Superior temporal gyrus (tissue), 1 donor: ENCODE results near the gene ACOXL.

ENCODE experiments used
- DNase-seq: peaks from one replicate; pipeline ENCODE4 v3.0.0-alpha.2; 2016; ENCODE audit errors: extremely low spot score

ACOXL gene

DNA sequence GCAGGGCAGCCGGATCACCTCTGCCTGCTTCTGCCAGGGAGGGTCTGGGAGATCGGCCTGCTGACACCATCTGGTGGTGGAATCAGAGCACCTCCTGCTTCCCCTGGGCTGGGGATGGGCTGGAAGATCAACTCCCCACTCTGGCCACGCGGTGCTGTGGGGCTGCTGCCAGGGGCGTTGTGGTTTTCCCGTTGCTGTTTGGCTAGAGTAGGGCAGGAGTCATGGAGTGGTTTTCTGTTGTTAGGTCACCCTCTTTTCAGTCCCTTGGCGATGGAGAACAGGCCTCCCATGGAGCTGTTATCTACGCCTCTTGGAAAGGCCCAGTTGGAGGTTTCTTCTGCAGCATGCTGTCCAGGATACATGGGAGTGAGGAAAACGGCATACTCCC lies 403.5 kb downstream of the ACOXL start:
- no peak for DNase-seq

DNA sequence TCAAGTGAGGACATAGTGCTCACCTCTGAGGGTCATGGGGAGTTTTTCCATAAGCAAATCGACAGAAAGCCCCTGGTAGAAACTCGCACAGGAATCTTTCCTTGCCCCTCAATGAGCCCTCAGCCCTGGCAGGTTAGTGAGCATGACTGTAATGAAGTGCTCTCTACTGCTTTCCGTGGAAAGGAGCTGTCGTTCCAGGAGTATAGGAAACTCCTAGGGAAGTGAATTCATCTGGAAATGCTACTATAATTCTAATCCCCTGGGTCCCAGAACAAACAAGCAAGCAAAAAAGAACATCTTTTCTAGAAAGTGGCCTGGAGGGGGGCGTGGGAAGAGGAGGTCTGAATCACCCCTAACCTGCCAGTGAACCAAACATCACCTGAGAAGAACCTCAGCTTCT lies 406.5 kb downstream of the ACOXL start:
- DNase-seq: no peak

DNA sequence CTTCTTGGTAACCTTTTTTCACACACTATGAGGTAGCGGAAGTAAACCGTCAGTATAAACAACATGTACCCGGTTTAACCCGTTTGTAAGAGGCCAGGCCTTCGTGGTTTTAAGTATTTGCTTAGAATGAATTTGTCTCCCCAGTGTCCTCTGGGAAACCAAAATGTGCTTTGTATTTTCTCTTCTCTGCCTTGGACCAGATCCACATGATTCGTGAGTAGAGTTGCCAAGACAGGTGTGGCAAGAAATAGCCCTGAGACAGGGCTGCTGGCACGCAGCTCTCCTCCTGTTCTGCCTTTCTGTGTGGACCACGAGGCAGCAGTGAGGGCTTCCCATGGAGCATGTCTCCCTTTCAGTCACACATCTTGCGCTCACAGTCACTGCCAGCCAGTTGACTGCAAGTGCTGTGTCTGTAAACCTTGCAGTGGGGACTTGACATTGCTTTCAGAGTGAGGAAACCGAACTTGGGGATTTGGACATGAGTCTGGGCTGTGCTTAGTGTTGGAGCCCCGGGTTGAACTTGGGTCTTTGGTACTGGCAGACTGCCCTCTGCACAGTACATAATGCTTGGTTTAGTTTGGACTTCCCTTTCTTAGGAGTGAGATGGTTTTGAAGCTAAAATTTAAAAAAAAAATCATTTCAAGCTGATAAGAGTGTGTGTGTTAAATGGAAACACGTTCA lies 407.4 kb downstream of the ACOXL start:
- no peak for DNase-seq

DNA sequence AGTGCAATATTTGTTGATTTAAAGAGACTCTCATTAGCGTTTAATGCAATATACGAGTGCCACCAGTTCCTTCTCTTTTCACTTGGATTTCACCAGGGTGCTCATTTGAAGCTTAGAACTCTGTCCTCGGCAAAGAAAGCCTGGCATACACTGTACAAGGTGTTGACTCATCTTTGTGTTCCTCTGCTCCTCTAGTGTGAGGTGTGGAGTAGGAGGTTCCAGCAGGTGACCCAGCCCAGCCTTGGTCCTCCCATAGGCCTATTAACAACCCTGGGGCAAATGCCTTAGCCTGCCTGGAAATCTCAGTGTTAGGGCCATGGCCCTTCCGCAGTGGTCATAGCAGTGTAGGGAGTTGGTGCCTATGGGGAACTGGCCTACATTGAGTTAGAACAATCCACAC lies 408.4 kb downstream of the ACOXL start:
- DNase-seq: no peak

DNA sequence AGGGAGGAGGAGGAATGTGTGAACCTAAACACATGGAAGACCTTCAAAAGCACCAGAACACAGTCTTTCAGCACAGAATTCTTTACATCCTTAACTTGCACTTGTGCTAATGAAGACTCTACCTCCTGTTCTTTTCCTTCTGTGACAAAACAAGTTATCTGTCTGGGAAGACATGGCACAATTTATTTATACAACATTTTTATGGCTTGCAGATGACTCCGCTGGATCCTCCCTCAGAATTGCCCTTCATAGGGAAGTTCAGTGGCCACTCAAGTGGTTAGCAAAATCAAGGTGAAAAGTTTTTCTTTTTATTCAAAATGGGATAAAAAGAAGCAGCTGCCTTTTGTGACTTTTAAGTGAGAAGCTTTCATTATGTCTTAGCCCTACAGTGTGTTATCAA lies 409.7 kb downstream of the ACOXL start:
- DNase-seq: no peak

DNA sequence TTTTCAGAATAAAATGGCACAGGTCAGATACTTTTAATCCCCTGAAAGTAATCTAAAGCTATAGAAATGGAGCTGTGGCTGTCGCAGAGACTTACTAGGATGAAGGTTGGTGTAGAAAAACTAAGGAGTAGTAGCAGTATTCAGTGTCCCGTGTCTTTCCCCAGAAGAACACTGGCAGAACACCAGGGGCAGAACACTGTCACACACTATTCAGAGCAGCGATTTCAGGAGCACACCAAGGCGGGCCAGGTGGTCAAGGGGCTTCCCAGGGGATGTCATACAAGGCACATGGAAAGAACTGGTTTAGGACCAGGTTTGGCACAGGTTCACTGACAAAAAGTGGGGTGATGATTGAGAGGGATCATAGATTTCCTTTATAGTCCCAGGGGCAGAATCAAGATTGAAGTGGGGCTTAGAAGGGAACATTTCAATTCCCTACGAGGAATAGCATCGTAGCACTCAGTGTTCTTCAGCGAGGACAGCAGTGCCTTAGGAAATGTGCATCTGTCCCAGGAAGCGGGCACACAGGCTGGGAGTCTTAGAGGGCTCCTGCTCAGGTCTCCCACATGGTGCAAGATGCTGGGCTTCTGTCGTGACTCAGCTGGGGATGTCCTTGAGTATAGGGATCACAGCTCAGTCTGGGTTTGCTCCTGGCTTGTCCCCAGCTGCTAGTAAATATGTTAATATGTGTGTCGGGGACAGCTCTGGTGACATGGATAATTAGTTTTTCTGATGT lies 410.9 kb downstream of the ACOXL start:
- no peak for DNase-seq

DNA sequence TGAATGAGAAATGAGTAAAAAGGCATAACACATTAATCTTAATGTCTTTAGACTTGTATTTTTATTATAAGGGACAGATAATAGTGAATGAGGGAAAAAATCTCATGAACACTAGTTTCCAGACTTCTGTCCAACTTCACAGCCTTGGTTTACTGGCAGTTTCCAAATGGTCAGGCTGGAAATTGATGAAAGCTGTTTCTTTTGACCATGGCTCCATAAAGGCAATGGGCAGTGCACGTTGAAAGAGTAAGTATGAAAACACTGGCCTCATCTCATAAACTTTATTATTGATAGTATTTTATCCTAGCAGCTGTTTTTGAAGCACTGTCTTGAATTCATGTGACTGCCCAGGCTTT lies 411.4 kb downstream of the ACOXL start:
- DNase-seq: no peak

DNA sequence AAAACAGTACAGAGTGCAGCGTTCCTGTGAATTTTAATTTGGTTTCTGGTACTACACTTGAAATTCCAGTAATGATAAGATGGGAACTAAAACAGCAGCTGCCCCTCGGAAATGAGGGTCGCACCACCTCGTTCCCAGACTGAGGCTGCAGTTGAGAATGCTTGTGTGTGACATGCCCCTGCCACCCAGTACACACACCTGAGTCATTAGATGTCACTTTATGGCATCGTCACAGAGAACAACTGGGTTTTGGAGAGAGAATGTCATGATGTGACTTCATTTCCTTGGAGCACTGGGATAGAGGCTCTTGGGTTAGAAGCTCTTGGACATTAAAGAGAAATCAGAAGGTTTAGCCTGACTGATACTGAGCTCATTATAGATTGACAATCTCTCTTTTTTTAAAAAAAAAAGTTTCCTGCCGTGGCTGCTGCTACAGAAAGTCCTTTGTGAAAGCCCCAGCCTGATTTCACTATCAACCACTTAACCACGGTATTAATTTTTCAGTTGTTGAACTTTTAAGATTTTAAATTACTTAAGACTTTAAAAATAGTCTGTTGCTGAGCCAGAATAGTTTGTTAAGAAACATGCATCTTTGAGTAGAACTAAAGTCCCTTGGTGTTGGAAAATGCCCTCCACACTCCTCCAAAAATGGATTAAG lies 412.9 kb downstream of the ACOXL start:
- DNase-seq: no peak

DNA sequence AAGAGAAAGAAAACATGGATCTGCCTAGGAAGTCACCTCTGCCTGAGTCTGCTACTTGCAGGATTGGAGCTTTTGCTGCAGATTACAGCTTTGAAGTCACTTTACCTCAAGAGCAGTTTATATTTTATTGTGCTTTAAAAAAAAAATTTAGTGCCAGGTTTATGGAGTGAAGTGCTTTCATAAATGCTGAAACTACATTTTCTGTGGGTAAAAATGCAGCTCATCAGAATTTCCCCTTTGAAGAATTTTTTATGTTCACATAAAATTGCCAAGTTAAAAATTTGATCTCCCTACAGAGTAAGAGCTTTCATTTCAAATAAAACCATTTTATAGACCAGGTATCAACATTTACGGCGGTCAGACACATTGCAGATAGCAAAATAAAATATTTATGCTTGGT lies 413.6 kb downstream of the ACOXL start:
- no peak for DNase-seq

DNA sequence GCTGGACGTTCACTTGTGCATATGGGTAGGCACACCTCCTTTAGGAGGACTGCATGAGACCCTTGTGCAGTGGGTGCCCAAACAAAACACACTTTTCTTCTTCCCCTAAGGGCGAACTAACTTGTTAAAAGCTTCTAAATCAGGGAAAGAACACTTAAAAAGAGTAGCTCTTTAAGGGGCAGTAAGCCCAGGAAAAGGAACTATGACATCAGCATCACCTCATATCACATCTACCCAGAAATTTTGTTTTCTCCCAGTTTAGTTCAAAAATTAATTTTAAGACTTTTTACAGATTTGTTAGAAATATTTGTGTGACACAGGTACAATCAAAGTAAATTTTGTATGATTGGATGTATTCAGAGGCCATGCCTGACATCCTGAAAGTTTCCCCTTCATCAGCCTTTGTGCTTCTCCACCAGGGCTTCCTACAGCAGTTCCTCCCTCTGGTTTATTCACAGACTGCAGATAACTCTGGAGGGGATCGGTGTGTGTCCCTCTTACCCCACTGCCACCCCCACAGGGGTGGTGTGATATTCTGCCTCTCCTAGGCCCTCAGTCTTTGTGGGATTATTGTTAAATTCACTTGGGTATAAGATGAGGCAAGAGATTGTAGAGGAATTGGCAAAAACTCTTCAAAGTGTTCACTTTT lies 416.0 kb downstream of the ACOXL start:
- no peak for DNase-seq

DNA sequence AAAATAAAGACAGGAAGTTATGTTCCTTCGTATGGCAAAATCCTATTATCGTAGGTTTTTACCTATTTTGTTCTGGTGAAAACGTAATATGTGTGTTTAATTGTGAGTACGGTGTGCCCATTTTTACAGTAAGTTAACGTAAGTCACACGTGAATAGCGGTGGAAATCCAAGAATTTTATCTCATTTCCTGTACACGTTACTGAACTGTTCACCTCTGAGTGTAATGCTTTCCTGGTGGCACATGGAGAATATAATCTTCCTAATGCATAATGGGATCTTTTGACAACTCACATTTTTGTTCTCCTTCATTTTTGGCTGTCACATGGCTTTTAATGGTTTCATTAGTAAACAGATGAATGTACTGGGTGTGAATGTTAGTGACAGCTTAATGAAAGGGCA lies 416.6 kb downstream of the ACOXL start:
- DNase-seq: no peak

DNA sequence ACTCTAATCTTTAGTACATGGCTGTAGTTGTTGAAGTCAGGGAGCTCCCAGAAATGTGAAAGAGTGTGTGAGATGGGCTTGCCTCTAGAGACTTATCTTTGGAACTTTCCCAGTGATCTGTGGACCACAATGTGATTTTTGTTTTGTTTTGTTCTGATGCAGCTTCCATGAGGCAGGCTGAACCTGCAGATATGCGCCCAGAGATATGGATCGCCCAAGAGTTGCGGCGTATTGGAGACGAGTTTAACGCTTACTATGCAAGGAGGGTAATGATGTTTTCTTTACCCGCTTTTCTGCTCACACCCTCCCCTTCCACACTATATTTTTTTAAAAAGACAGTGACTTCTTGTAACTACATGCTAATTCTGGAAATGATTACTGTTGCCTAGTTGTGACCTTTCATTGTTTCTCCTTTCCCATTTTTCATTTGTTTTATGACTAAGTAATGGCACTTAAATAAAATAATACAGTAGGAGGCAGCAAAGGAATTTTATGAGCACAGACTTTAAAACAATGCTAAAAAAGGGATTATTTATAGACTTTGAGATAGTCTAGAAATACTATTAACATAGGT lies 417.6 kb downstream of the ACOXL start:
- DNase-seq: no peak

DNA sequence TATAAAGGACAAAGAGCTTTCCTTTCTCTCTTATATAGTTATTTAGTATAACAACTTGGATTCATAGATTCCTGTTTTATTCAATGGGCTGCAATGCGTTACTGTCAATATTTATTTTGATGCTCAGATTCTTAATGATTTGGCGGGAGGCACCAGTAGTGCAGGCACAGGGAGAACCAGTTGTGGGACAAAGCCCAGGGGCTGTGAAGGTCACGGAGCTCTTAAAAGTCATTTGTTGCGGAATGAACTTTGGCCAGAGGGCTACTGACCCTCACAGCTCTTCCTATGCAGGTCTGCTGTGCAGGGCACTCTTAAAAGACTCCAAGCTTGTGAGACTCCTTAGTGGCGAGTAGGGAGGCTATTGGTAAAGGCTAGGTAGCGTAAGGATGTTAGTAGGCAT lies 422.4 kb downstream of the ACOXL start:
- DNase-seq: no peak

DNA sequence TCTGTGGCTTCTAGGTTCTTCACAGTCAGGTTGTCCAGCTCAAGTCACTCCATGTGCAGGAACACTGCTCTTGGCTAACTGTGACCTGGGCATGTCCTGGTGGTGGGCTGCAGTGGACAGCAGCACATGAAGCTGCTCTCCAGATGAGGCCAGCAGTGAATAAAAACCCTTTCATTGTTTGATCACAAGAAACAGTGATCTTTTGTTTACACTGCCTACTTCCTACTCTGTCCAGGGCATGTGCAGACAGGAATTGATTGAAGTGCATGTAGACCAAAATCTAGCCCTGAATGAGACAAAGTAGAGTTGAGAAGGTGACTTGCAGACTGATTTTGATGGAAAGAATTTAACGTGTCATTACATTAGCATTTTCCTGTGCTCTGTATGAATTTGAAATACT lies 423.2 kb downstream of the ACOXL start:
- DNase-seq: peak; percentile 73

DNA sequence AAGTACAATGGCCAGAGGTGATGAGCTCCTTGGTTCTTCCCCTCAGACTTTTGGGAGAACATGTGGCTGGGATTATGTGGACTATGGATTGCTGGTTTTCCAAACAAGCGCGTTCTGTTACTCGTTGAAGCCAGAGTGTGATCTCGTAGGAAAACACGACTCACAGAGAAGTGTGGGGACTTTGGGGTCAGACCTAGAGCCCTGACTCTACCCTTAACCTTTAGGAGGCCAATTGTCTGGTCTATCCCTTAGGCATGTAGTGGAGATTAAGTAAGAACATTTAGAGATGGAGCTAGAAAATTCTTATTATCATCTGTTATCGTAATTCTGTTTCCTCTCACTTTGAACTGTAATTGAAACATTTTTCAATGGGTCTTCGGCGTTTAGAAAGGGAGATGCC lies 424.2 kb downstream of the ACOXL start:
- no peak for DNase-seq

DNA sequence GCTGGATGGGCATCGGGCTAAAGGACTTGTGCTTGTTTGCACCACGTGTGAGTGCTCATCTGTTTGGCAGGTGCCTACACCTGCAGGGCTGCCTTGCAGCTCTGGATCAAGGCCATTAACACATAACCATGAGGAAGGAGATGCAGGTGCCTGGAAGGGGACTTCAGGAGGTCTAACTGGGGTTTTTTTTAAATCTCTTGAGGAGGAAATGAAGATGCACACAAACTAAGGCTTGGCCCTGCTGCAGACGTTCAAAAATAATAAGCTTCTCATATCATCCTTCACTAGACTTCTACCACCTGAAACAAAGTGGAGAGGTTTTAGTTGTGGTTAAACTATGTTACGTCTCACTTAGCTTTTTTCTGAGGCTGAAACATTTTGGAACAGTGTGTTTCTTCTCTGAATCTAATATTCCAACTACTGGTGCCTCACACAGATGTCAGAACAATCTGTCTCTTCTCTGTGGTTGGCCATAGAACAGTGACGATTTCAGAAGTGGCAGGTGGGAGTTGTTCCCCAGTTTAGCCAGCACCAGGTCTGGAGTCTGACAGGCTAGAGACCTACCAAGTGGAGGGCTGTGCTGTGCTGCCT lies 424.8 kb downstream of the ACOXL start:
- no peak for DNase-seq

DNA sequence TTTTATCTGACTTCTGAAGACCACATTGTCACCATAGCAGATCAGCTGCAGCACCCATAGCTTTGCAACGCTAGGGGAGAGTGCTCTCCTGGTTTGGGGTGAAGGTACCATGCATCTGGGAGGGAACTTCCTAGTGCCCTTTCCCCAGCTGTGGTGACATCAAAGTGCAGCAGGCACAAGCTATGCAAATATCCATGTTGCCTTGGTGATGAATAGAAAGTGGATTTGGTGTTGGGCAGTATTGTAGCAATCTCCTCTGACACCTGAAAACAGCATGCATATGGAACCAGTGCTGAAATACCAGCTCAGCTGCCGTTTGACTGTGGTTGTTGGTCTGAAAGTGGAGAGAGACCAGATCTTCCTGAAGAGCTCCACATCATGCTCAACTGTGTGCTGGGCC lies 425.4 kb downstream of the ACOXL start:
- DNase-seq: no peak

DNA sequence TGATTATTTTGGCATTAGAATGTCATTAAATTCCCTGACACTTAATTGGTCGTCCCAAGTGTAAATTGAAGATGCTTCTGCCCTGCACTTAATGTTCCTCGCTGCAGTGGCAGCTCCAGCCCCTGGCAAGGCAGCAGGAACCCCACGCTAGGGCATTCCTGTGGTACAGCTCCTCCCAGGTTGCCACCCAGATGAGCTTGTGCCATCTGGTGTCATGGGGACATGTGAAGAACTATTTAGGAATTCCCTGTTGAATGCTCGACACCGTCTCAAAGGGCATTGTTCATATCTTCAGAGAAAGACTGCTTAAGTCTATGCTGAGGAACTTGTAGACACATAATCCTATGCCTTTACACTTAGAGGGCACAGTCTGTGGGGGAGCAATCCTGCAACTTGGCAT lies 427.3 kb downstream of the ACOXL start:
- no peak for DNase-seq

DNA sequence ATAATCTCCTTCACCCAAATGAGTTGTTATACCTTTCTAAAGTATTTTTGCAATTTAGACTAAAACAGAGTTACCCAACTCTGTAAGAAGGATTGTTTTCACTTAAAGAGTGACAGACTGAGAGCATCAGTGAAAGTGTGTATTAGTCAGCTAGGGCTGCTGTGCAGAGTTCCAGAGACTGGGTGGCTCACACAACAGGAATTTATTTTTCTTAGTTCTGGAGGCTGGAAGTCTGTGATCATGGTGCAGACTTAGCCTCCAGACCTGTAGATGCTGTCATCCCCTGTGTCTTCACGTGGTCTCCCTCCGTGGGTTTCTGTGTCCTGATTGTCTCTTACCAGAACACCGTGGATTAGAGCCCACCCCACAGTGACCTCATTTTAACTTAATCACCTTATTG lies 428.4 kb downstream of the ACOXL start:
- DNase-seq: no peak

DNA sequence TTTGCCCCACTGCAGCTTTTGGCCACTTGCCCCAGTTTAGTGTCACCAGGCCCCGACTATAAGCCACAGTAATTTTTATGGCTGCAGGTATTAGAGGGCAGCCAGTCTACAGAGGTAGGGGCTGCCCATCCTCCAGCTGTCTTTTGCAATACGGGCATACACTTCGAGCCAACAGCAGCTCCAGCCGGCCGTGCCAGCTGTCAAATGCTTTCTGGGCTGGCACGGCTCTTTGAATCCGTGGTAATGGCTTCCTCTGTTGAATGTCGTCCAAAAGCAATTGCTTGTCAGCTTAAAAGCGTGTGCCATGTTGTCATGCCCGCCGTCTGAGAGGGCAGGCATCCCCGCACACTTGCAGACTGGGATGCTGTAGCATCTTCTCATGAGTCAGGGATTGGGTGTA lies 429.6 kb downstream of the ACOXL start:
- peak; percentile 85 for DNase-seq

DNA sequence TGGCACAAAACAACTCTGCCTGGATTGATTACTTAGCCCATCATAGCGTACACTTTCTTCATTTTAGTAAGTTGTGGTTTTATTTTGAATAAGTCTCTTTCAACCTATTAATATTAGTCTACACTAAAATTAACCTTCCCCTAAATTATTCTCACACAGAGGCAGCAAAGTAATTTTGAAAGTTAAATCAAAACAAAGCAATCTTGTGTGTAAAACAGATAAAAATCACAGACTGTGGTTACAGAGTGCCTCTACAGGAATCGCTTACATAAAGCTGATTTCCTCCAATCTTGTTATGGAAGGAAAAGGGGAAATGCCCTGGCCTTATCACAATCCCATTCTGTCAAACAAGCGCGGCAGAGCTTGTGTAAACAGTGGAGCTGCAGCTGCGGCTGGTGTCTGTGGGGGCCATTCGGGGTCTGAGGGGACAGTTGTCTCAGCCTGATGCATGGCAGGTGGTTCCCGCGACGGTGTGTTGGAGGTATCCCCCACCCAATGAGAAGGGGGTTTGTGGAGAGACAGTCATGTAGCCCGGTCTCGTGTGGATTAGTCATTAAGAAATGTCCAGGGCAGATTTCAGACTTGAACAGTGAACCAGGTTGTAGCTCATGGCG lies 430.5 kb downstream of the ACOXL start:
- no peak for DNase-seq

DNA sequence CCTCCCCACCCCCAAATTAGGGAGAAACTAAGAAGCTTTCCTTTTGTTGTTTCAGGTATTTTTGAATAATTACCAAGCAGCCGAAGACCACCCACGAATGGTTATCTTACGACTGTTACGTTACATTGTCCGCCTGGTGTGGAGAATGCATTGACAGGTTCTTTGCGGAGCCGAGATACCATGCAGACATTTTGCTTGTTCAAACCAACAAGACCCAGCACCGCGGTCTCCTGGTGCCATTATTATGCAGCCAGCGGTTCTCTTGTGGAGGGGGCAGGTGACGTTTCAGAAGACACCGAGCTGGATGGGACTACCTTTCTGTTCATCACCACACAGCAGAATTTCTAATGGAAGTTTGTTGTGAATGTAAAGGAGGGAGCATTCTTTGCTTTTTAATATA lies 431.7 kb downstream of the ACOXL start:
- DNase-seq: no peak
